GDM1 (cell line): ENCODE data around the gene MCF2L2.
A peak's percentile ranks its signal among the peaks of the same experiment; 100 is the strongest.

ENCODE experiments used
- DNase-seq: peaks from one replicate; lab custom pipeline; 2025; lab: John Stamatoyannopoulos, UW

The MCF2L2 gene

DNA sequence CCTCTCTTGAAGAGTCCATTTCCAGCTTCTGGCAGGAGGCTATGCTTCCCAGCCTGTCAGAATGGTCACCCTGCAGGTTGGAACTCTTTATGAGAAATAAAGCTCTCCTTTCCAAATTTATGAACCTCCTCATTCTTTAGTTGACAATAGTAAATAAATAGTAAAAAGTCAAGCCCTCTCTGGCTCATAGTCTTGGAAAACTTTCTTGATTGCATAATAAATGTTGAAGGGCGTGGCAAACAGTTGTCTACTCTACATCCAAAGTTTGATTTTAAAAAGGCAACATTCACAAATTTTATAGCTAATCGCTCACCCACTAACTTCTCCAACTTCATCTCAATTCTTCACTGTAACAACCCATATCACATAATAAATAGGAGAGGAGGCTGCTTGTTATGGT, 58.8 kb downstream of the MCF2L2 start:
- no peak for DNase-seq

DNA sequence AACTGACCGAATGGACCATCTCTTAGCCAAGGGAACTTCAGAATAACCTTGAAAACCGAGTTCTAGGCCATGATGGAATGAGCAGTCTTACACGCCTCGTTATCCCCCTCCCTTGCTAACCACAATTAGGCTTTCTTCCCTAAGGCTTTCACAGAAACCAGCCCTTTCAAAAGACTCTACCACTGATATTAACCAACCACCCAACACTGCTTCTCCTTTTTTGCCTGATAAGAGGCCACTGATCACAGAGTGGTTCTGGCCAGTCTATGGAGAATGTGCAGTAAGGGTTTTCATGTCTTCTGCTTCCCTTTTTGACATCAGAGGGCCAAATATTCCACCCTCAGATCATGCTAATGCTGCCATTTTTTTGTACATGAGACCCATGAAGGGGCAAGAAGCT, 59.3 kb downstream of the MCF2L2 start:
- DNase-seq: peak; percentile 19

GRCh38 chr3:183360971-183361624, 67.3 kb downstream of the MCF2L2 start:
- no peak for DNase-seq

- DNase-seq: no peak
Measured at GRCh38 chr3:183359036-183359435, 69.4 kb downstream of the MCF2L2 start.

GRCh38 chr3:183357564-183358079, 70.8 kb downstream of the MCF2L2 start:
- no peak for DNase-seq

GRCh38 chr3:183356920-183357319, 71.5 kb downstream of the MCF2L2 start:
- no peak for DNase-seq

DNA sequence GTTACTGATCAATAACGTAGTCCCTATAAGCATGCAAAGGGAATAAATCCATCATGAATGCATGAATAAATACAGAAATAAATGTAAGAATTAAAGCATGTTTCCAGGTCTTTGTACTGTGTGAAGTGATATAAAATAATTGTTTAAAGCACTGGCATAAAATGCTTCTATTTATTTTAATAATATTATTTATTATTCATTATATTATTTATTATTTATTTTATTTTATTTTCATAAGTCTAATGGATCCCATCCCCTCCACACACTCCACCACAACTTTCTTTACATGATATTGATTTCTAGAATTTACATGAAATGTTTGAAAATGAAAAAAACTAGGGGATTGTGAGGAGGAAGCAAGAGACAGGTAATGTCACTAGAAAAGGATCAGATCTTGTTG, 73.5 kb downstream of the MCF2L2 start:
- DNase-seq: no peak

GRCh38 chr3:183354325-183354831, 74.0 kb downstream of the MCF2L2 start:
- DNase-seq: no peak

GRCh38 chr3:183353421-183353820, 75.0 kb downstream of the MCF2L2 start:
- no peak for DNase-seq

GRCh38 chr3:183350164-183350563, 78.3 kb downstream of the MCF2L2 start:
- no peak for DNase-seq

DNA sequence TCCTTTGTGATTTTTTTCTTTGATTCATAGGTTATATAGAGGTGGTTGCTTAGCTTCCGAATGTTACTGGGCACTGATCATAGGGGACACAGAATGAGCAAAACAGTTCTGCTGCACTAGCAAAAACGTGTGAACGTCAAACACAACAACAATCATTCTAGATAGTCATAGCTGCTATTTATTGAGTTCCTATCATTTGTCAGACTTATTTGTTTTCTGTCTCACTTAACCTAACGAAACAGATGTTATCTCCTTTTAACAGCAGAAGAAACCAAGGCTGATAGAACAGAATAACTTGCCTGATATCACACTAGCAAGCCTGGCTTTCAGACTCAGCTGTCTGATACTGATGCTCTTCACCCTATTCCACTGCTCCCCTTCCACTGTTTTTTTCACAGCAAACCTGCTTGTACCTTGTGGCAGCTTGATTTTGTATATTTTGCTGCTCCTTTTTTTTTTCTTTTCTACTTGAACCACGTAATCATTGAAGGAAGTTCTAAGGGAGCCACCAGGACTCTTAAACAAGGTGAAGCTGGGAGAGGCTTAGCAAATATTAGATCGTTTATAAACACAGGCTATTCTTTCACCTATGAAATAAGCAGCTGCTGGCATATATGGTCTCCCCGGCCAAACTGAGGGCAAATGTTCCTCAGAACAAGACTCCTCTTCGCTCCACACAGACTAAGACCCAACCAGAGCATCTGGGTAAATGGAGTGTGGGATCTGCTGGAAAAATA, 78.8 kb downstream of the MCF2L2 start:
- DNase-seq: no peak

- DNase-seq: no peak
Measured at GRCh38 chr3:183342824-183343223, 85.6 kb downstream of the MCF2L2 start.

DNA sequence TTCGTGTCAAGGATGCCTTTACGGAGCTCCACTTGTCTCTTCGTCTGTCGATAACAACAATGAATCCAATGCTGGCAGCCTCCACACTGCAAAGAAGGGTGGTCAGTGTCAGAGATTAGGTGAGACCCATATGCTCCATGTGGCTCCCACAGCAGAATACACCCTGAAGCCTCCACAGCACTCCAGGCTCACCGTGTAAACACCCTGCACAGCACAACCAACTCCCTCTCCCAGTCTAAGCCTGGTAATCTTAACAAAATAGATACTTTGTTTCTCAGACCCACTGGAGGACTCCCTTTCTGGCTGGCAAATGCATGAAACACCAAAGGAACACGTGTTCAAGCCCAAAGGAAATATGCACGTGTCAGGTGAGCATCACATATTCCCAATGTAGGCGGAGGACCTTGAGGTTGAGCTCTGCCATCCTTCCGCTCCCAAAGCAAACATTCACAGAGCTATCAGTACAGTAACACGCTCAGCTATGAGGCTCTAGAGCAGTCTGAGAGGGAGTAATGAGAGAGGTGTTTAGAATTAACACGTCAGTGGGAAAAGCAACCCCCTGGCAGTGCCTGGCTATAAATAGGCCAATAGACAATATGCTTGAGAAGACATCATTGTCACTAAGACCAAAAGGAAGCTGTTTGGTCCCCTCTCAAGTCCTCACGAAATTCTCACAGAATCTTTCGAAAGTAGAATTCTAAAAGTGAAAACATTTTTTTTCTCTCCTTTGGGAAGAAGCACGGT, 86.7 kb downstream of the MCF2L2 start:
- DNase-seq: no peak

DNA sequence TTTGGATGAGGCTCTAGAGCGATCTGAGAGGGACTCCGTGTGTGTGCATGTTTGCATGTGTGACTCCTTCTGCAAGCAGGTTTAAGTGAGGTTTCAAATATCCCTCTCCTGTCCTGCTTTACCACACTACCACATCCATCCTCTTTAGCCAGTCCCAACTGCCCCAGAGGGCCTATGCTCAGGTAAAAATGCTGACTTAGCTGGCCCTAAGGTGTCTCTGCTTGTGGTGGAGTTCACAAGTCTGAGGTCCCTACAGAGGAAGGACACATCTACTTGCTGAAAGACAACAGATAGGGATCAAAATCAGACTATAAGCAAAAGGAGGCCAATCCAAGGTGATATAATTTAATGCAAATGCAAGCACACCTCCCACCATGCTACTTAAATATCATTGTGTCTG, 88.2 kb downstream of the MCF2L2 start:
- no peak for DNase-seq

- DNase-seq: no peak
Measured at GRCh38 chr3:183339461-183340086, 88.8 kb downstream of the MCF2L2 start.

DNA sequence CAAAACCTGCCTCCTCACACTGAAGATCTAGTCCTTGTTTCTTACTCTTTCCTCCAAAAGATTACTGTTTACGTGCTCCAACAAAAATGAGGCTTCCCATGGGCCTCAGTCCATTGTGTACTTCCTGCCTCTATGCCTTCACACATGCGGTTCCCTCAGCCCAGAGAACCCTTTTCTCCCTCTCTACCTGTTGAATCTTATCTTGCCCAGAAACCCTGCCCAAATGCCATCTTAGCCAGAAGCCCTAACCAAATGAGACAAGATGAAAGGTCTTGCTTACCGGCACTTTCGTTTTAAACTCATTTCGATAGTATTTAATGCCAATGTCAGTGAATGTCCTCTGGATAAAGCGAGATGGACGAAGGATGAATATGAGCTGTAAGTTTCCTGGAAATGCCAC, 89.9 kb downstream of the MCF2L2 start:
- DNase-seq: no peak

GRCh38 chr3:183332487-183332886, 95.9 kb downstream of the MCF2L2 start:
- no peak for DNase-seq

GRCh38 chr3:183331498-183331897, 96.9 kb downstream of the MCF2L2 start:
- no peak for DNase-seq

DNA sequence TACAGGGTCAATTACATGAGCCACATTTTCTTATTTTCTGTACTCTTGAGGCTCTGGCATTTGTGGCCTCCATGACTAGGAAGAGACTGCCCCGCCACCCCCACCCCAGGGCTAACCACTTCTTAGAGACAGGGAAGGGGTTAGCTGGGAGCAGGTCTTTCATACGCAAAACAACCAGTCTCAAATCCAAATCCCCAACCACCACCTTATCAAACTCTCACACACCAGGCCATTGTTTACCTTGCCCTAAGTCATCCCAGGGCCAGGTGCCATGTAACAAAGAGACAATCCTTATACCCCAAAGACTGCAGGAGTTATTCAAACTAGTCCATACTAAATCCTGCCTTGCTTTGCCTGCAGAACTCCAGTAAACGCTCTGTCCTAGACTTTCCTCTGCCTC, 97.5 kb downstream of the MCF2L2 start:
- DNase-seq: no peak

DNA sequence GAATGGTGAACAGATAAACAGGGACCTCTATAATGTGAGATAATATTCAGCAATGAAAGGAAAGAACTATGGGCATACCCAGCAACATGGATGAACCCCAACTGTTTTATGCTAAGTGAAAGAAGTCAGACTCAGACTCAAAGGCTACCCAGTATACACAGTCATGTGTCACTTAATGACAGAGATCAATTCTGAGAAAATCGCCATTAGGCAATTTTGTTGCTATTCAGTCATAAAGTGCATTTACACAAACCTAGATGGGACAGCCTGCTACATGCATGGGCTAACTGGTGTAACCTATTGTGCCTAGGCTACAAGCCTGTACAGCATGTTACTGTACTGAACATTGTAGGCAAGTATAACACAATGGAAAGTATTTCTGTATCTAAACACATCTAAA, 98.9 kb downstream of the MCF2L2 start:
- no peak for DNase-seq

DNA sequence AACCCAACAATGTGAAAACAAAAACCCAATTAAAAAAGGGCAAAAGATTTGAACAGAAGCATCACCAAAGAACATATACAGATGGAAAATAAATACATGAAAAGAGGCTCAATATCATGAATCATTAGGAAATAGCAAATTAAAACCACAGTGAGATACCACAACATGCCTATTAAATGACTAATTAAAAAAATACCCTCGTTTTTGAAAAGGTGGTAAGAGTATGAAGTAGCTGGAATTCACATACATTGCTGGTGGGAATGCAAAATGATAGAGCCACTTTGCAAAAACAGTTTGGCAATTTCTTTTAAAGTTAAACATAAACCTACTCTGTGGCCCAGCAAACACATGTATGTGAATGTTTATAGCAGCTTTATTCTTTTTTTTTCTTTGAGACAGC, 99.6 kb downstream of the MCF2L2 start:
- DNase-seq: no peak

DNA sequence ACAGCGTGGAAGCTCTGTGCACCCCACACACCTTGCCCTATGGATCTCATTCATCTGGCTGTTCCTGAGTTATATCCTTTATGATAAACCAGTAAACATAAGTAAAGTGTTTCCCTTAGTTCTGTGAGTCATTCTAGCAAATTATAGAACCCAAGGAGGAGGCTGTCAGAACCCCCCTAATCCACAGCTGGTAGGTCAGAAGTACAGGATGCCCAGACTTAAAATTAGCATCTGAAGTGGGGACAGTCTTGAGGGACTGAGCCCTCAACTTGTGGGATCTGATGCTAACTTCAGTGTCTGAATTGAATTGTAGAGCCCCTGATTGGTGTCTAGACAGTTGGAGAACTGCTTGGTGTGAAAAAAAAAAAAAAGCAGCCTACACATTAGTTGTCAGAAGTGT, 100.3 kb downstream of the MCF2L2 start:
- DNase-seq: no peak
